OCI-LY1 (cell line): ENCODE data around the gene DYNC1LI1.

Experiments
- H2AFZ ChIP-seq: fragments of 200-600 bp; sonication (generic), shearing (Covaris generic); 2 replicates; pipeline ENCODE4 v1.6.0; 2014; ENCODE audit warnings: antibody characterized with exemption, mild to moderate bottlenecking, low read length
- H3F3A ChIP-seq: fragments of 200-600 bp; sonication (generic), shearing (Covaris generic); 2 replicates; pipeline ENCODE4 v1.6.0; 2014; ENCODE audit warnings: mild to moderate bottlenecking, antibody characterized with exemption, low read length, moderate library complexity; ENCODE audit not compliant: insufficient read depth
- H3K27ac ChIP-seq: fragments of 200-600 bp; sonication (generic); 2 replicates; pipeline ENCODE4 v1.5.1; 2014; ENCODE audit warnings: low read length, mixed run types, mild to moderate bottlenecking, low read depth; ENCODE audit not compliant: poor library complexity, severe bottlenecking
- H3K27me3 ChIP-seq: fragments of 200-600 bp; sonication (generic); 2 replicates; pipeline ENCODE4 v1.6.0; 2014; ENCODE audit warnings: antibody characterized with exemption, mild to moderate bottlenecking, low read length, moderate library complexity; ENCODE audit not compliant: insufficient read depth
- H3K36me3 ChIP-seq: fragments of 200-600 bp; sonication (generic); 2 replicates; pipeline ENCODE4 v1.6.1; 2014; ENCODE audit warnings: mild to moderate bottlenecking, antibody characterized with exemption, low read length, moderate library complexity, mixed read lengths; ENCODE audit not compliant: insufficient read depth
- H3K4me1 ChIP-seq: fragments of 200-600 bp; sonication (generic); 2 replicates; pipeline ENCODE4 v1.5.1; 2014; ENCODE audit warnings: mild to moderate bottlenecking, low read length, moderate library complexity; ENCODE audit not compliant: insufficient read depth, severe bottlenecking
- H3K4me2 ChIP-seq: fragments of 200-600 bp; sonication (generic), shearing (Covaris generic); 2 replicates; pipeline ENCODE4 v1.6.1; 2014; ENCODE audit warnings: low read length
- H3K4me3 ChIP-seq: fragments of 200-600 bp; sonication (generic); 2 replicates; pipeline ENCODE4 v1.5.1; 2014; ENCODE audit warnings: low read length, low read depth, mild to moderate bottlenecking, mixed read lengths; ENCODE audit not compliant: poor library complexity, severe bottlenecking
- H3K79me2 ChIP-seq: fragments of 200-600 bp; shearing (Covaris generic); 2 replicates; pipeline ENCODE4 v1.6.1; 2016; ENCODE audit warnings: mixed run types, low read length, mixed read lengths; ENCODE audit not compliant: insufficient read depth
- H3K9ac ChIP-seq: fragments of 200-600 bp; sonication (generic), shearing (Covaris generic); 2 replicates; pipeline ENCODE4 v1.6.1; 2014; ENCODE audit warnings: mild to moderate bottlenecking, low read length, mixed read lengths
- H3K9me2 ChIP-seq: fragments of 200-600 bp; sonication (generic), shearing (Covaris generic); 2 replicates; pipeline ENCODE4 v1.6.1; 2014; ENCODE audit warnings: low read depth, mild to moderate bottlenecking, low read length, mixed read lengths
- H3K9me3 ChIP-seq: fragments of 200-600 bp; shearing (Covaris generic); 2 replicates; pipeline ENCODE4 v1.6.1; 2014; ENCODE audit warnings: low read length, mixed read lengths
- H4K20me1 ChIP-seq: fragments of 200-600 bp; sonication (generic), shearing (Covaris generic); 2 replicates; pipeline ENCODE4 v1.6.0; 2016; ENCODE audit warnings: mild to moderate bottlenecking, low read length; ENCODE audit not compliant: insufficient read depth
- EZH2 ChIP-seq: fragments of 200-600 bp; sonication (generic), shearing (Covaris generic); IDR thresholded peaks from 2 replicates; pipeline ENCODE4 v1.8.0; 2017; ENCODE audit warnings: borderline replicate concordance, mixed run types, mild to moderate bottlenecking, antibody characterized with exemption, low read length, moderate library complexity, mixed read lengths
- TF ChIP-seq, protein P1 (sequence below): fragments of 200-600 bp; sonication (generic), shearing (Covaris generic); IDR thresholded peaks from 2 replicates; pipeline ENCODE4 v1.5.1; 2017; ENCODE audit warnings: mild to moderate bottlenecking, antibody characterized with exemption, low read length, moderate library complexity, mixed read lengths

The DYNC1LI1 gene

DNA sequence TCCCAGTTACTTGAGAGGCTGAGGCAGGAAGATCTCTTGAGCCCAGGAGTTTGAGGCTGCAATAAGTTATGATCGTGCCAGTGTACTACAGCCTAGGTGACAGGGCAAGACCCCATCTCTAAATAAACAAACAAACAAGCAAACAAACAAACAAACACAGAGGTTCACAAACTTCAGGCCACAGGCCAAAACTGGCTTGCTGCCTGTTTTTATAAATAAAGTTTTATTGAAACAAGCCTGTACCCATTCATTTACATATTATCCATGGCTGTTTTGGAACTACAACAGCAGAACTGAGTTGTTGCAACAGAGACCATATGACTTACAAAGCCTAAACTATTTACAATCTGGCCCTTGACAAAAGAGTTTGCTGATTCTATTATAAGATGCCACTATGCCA, 6.5 kb downstream of the DYNC1LI1 start:
- Histone ChIP-seq H3F3A (no peaks in the 10 kb centered on the region), H3K4me1 (peaks cover 14% of the 10 kb centered on the region), H3K4me2 (no peak overlapping the region), H3K27ac (no peak overlapping the region), H3K9me2 (no peaks in the 10 kb centered on the region), H3K36me3 (peaks cover 29% of the 10 kb centered on the region), H3K4me3 (no peak overlapping the region), H2AFZ (no peak overlapping the region), H4K20me1 (no peaks in the 10 kb centered on the region), H3K79me2 (peaks cover 78% of the 10 kb centered on the region), H3K9ac (no peak overlapping the region), H3K27me3 (no peaks in the 10 kb centered on the region), H3K9me3 (no peaks in the 10 kb centered on the region)
- TF ChIP-seq EZH2, result no peak
- TF ChIP-seq, protein P1, sequence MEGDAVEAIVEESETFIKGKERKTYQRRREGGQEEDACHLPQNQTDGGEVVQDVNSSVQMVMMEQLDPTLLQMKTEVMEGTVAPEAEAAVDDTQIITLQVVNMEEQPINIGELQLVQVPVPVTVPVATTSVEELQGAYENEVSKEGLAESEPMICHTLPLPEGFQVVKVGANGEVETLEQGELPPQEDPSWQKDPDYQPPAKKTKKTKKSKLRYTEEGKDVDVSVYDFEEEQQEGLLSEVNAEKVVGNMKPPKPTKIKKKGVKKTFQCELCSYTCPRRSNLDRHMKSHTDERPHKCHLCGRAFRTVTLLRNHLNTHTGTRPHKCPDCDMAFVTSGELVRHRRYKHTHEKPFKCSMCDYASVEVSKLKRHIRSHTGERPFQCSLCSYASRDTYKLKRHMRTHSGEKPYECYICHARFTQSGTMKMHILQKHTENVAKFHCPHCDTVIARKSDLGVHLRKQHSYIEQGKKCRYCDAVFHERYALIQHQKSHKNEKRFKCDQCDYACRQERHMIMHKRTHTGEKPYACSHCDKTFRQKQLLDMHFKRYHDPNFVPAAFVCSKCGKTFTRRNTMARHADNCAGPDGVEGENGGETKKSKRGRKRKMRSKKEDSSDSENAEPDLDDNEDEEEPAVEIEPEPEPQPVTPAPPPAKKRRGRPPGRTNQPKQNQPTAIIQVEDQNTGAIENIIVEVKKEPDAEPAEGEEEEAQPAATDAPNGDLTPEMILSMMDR, result no peak

DNA sequence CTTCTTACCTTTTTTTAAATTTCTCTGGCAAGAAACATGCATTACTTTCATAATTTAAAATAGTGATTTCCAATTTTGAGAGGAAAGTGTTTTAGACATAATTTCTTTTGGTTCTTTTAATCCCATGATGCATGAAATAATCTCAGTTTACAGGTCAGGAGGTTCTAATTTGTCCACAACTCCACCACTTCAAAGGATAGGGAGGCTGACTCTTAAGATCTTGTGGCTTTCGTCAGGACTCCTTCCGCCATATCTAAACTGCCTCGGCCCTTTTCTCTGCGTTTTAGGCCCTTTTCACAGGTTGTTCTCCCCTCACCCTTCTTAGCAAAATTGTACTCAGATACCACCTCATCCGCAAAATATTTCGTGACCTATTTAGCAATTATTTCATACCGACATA, 8.0 kb downstream of the DYNC1LI1 start:
- Histone ChIP-seq H2AFZ (no peak overlapping the region), H3F3A (no peaks in the 10 kb centered on the region), H3K9me3 (no peaks in the 10 kb centered on the region), H3K4me3 (no peak overlapping the region), H3K79me2 (peaks cover 64% of the 10 kb centered on the region), H3K27me3 (no peaks in the 10 kb centered on the region), H3K4me2 (no peak overlapping the region), H3K9me2 (no peaks in the 10 kb centered on the region), H3K36me3 (peaks cover 33% of the 10 kb centered on the region), H4K20me1 (no peaks in the 10 kb centered on the region), H3K4me1 (no peaks in the 10 kb centered on the region), H3K27ac (no peak overlapping the region), H3K9ac (no peak overlapping the region)
- TF ChIP-seq, protein P1, result no peak
- no peak for TF ChIP-seq EZH2

DNA sequence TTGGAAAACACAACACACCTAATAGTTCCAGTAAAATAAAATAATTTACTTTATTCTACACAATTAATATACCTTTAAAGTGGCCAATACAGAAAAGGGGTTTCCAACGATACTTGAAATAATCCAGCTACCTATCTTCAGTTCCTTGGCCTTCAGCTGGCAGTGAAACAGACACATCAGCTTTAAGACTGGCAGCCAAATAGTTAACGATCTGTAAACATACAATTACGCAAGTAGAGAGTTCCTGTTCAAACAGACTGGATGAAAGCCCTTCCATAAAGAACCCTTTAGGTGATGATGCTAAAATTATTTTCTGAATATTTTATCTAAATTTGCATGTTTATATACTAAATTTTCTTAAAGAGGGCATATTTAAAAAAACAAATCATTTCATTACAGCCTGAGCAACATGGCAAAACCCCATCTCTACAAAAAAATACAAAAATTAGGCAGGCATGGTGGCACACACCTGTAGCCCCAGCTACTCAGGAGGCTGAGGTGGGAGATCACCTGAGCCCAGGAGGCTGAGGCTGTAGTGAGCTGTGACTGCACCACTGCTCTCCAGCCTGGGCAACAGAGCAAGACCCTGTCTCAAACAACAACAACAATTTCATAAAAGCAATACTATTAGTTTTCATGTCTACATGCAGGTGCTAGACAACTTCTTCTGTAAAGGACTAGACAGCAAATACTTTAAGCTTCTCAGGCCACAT, 12.9 kb downstream of the DYNC1LI1 start:
- H3K27ac ChIP-seq, result no peak overlapping the region
- H4K20me1 ChIP-seq, result 0 out of 2 replicates have a peak, but pooled peaks cover 5% of the 10 kb centered on the region
- no peaks in the 10 kb centered on the region for H3K9me2 ChIP-seq
- no peak overlapping the region for H3K4me3 ChIP-seq
- no peak overlapping the region for H3K4me2 ChIP-seq
- no peaks in the 10 kb centered on the region for H3K27me3 ChIP-seq
- no peaks in the 10 kb centered on the region for H3K4me1 ChIP-seq
- no peaks in the 10 kb centered on the region for H3F3A ChIP-seq
- peaks cover 6% of the 10 kb centered on the region; the same call in 1 of the 2 replicates for H3K36me3 ChIP-seq
- no peak overlapping the region for H3K9ac ChIP-seq
- H2AFZ ChIP-seq, result no peak overlapping the region
- no peak for TF ChIP-seq EZH2
- TF ChIP-seq, protein P1, result no peak
- peaks cover 39% of the 10 kb centered on the region for H3K79me2 ChIP-seq
- H3K9me3 ChIP-seq, result no peaks in the 10 kb centered on the region
